Measurements from ENCODE around the gene MED26. TPM values are rescaled to one million over a fixed set of nuclear protein-coding genes. Genes with fewer than 3 reads are reported as not detected.

Gene MED26
- total RNA-seq, 1 experiment from 2014 or later: 14.6 TPM

DNA sequence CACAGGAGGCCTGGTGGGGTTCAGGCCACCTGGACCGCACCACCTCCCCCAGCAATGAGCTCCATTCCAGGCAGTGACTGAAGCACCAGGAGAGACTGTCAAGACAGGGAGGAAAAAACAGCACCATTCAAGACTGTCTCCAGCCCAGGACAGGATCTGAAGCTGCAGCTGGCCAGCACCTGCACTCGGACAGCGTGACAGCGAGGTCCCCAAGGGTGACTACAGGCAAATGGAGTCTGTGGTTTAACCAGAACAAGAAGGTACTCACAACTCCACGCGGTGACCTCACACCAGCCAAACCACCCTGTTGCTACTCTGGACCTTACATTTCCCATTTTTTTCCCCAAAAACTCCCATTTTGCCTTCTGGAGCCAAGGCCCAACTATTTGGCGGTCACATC, 9.8 kb downstream of the MED26 start:
- DNase-seq (ENCODE audit: low read depth): no peak

DNA sequence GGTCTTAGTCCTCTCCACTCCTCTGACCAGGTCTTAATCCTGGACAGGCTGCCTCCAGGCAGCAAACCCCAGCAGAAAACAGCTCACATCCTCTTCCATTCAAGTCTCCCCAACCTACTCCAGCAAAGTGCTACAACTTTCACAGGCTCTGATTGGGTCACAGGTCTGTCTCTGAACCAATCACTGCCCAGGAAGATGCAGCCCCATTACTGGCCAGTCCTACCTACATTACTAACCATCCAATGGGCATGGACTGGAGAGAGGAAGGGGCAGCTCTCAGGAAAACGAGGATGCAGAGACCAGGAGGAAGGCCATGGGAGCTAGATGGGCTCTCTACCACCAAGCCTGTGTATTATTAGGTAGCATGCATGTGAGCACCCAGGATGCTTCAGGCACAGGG, 12.2 kb downstream of the MED26 start:
- DNase-seq (ENCODE audit: low read depth): peak; percentile 17

- DNase-seq (ENCODE audit: low read depth): no peak
Observed at GRCh38 chr19:16614941-16615340, 13.1 kb downstream of the MED26 start.

- no peak for DNase-seq (ENCODE audit: low read depth)
Observed at GRCh38 chr19:16613841-16614240, 14.2 kb downstream of the MED26 start.

- no peak for DNase-seq (ENCODE audit: low read depth)
Observed at GRCh38 chr19:16612636-16613035, 15.4 kb downstream of the MED26 start.

- DNase-seq (ENCODE audit: low read depth): no peak
Observed at GRCh38 chr19:16611121-16611520, 16.9 kb downstream of the MED26 start.

DNA sequence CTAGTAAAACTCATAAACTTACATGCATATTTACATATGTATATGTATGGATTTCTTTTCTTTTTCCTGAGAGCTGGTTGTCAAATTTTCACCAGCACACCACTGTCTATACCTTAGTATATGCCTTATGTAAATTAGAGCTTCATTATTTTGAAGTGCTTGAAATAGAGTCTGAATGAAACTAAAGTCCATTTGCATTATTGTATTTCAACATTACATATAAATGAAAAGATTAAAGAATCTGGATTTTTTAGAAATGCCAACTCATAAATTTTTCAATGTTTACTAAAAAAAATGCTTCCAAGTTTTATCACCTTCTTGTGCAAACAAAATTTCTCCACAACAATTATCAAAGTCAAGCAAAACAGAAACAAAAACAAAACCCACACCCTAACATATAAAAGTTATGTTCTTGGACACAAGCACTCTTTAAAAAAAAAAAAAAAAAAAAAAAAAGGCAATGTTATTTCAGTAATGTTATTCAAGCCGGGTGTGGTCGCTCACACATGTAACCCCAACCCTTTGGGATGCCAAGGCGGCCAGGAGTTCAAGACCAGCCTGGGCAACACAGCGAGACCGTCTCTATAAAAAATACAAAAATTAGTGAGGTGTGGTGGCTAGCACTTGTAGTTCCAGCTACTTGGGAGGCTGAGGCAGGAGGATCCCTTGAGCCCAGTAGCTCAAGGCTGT, 18.3 kb downstream of the MED26 start:
- no peak for DNase-seq (ENCODE audit: low read depth)

DNA sequence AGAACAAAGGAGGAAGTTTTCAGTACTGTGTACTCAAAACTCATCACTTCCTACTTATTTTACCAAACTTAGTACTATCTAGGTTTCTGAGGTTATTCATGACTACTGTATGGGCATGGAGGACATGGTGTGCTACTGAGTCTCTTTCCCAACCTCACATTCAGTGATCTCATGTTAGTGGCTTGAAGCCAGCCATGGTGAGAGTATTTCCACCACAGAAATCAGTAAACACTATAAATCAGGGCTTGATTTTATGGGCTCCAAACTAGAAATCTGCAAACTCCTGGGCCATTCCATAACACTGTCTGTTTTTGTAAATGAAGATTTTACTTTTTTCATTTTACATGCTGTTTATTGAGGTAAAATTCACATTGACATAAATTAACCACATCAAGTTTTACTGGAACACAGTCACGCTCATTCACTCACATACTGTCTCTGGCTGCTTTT, 19.7 kb downstream of the MED26 start:
- DNase-seq (ENCODE audit: low read depth): no peak

DNA sequence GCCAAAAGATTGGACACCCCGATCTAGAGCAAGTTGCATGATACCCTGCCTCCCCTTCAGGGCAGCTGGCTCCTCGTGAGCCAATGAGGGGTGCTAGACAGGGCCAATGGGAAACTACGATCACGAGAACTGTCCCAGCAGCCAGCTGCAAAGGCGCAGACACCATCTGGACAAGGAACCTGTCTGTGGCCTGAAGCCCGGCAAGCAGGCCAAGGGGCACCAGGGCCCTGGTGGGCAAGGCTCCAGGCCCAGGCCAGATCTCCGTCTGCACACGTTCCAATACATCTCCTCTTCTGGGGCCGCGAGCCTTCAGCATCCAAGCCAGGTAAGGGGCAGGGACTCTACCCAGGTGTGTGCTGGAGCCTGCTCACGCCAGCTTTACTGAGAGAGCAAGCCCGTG, 20.2 kb downstream of the MED26 start:
- no peak for DNase-seq (ENCODE audit: low read depth)

DNA sequence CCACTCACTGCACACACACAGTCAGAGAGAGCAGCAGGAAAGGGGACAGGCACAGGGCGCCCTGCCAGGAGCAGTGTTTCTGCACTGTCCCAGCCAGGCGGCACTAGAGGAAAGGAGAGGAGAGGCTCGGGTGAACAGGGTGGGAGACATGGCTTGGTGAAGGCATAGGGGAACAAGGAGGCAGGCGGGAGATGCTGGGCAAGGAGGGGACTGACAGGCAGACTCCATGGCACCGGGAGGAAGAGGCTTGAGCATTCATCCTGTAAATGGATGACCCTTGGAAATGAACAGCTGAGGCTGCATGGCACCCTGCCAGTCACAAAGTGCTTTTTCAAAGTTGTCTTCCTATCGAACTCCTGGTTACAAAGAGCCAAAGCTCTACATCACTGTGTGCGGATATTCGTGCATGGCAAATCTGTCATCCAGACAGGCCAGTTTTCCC, 22.4 kb downstream of the MED26 start:
- no peak for DNase-seq (ENCODE audit: low read depth)

DNA sequence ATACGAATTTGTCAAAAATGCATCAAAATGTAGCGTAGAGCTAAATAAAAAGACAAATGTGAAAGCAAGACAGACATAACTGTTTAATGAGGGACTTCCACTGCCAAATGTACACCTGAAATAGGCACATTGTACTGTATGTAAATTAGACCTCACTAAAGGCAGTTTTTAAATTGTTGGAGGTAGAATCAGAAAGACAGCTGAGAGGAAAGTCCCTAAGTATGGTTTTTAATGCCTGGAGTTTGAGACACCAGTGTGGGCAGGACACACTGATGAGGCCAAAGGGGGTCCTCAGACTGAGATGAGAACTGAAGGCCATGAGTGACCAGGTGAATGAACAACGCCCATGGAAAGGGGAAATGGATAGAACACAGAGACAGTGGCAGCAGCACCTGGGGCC, 22.9 kb downstream of the MED26 start:
- no peak for DNase-seq (ENCODE audit: low read depth)

- DNase-seq (ENCODE audit: low read depth): no peak
Observed at GRCh38 chr19:16604615-16605014, 23.4 kb downstream of the MED26 start.

DNA sequence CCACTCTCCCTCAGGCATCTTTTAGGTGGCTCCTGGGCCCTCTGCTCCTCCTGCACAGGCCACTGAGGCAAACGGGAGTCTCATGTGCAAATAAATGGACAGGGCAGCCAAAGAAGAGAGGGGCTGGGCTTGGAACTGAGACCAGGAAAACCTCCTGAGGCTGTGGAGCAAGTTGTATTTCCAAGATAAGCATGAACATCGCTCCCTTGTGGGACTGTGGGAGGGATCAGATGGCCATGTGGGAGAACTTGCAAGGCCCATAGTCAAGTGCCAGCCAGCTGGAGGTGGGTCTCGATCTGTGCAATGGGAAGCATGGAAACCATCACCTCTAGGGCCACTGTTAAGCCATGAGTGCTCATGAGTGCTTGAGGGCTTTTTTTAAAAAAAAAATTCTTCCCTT, 24.9 kb downstream of the MED26 start:
- DNase-seq (ENCODE audit: low read depth): no peak

DNA sequence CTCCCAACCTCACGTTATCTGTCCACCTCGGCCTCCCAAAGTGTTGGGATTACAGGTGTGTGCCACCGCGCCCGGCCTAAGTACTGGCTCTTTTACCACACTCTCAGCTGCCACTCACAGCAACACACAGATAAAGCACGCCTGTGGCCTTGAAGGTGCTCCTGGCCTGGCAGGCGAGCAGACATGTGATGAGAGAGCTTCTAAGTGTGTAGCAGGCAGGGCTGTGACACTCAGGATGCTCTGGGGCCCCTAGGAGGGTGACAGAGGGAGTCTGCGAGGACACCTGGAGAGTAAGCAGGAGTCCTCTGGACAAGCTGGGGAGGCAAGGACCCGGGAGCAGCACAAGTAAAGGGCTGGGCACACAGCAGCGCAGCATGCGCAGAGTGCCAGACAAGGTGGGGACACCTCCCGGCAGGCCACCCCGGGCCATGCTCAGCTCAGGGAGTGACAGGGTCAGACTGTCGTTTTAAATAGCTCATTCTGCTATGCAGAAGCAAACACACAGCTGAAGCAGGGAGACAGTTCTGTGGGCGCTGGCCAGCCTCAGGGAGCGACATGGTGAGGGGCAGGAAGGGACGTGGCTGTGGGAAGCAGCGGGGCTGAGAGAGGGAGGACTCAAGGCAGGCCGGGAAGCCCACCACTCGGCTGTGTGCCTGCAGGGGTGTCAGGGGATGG, 26.5 kb downstream of the MED26 start:
- no peak for DNase-seq (ENCODE audit: low read depth)

- no peak for DNase-seq (ENCODE audit: low read depth)
Observed at GRCh38 chr19:16600824-16601223, 27.2 kb downstream of the MED26 start.

DNA sequence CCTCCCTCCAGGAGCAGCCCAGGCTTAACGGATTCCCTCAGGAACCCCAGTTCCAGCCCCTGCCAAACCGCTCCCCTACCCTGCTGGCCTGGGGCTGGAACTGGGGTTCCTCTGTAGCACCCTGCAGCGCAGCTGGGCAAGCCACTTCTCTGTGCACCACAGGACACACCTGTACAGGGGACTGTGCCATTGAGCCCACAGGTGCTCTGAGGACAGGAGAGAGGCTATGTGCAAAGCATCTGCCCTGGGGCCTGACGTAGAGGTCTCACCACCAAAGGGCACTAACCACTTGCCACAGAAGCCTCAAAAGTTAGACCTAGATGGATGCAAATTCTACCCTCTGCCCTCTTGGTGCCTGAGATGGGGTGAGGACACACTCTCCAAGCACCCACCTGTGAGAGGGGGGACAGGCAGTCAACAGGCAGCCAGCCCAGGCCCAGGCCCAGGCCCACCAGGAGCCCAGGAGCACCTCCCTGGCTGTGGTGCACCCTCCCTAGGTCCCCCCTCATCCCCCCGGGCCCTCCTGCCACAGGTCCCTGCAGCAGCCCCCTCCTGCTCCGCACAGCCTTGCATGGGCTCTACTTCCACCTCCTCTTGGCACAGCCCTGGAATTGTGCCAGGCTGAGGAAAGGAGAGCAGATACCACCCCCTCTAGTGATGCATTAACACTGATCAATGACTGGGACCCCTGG, 28.2 kb downstream of the MED26 start:
- DNase-seq (ENCODE audit: low read depth): no peak

GRCh38 chr19:16598848-16599247, 29.2 kb downstream of the MED26 start:
- no peak for DNase-seq (ENCODE audit: low read depth)

GRCh38 chr19:16596399-16596798, 31.6 kb downstream of the MED26 start:
- no peak for DNase-seq (ENCODE audit: low read depth)

DNA sequence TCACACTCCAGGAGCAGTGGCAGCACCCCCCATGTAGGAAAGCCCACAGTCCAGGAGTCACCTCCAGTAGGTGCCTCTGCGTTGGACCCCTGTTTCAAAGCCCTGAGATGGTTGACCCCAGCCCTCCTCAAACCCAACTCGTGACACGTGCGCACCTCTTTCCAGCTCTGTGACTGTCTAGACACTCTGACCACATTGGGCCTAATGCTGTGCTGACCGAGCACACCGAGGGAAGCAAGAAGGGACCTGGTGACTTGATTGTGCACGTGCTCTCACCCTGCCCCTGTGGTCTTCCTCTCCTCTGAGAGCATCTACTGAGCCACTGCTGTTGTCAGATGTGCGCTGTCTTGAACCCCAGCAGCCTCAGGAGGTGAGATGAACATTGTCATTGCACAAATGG, 32.9 kb downstream of the MED26 start:
- DNase-seq (ENCODE audit: low read depth): no peak

- DNase-seq (ENCODE audit: low read depth): no peak
Observed at GRCh38 chr19:16594681-16595091, 33.3 kb downstream of the MED26 start.

DNA sequence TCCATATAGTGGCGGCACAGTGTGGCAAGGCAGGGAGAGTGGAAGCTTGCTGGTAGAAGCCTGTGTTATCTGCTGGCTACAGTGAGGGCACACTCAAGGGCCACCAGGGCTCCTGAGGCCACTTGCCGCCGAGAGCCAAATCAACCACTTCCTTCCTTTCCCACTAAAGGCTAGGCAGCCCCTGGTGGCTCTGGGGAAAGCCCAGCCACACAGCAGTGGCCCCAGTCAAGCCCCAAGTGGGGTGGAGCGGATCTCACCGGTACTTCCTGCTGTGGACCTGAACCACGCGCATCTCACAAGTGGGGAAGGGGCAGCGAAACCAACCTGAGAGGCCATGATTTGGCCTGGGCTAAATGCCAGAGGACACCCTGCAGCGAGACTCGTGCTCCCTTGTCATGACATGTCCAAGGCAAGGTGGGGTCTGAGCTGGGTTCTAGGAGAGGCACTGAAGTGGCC, 33.8 kb downstream of the MED26 start:
- no peak for DNase-seq (ENCODE audit: low read depth)

- no peak for DNase-seq (ENCODE audit: low read depth)
Observed at GRCh38 chr19:16593181-16593580, 34.8 kb downstream of the MED26 start.
